ENCODE results near the gene RALGPS1.

GRCh38 chr9:127058645-127059021, 144.1 kb downstream of the RALGPS1 start:
- TF ChIP-seq CTCF (IDR thresholded peaks at IDR 0.05; ENCODE audit: low read depth, low read length, poor library complexity, severe bottlenecking), result no peak
- TF ChIP-seq EZH2phosphoT487 (IDR thresholded peaks at IDR 0.05; ENCODE audit: borderline replicate concordance, low read length), result no peak

Data from DOHH2 (cell line).